Endometrial microvascular endothelial cells (primary cell): ENCODE results near the gene PLA2G6. TPM values are rescaled to one million over a fixed set of nuclear protein-coding genes. Genes with fewer than 3 reads are reported as not detected.

Experiments
- in situ Hi-C: cut with HindIII; loops from 2 replicates; pipeline ENCODE4 v1.10.0; 2017; ENCODE audit warnings: low sequenced_read_pairs, low pct_unique_long_range_greater_than_20kb; ENCODE audit errors: inconsistent ontology term
- total RNA-seq: library from RNA; depleted of rRNA; stranded (reverse); fragments of >200 nt; gene quantifications from one replicate; pipeline ENCODE4 v1.2.3, GENCODE V29; 2015; ENCODE audit errors: inconsistent ontology term

Gene PLA2G6
- total RNA-seq, 1 donor from 2014 or later = 1.6 TPM

GRCh38 chr22:38215156-38216038 is 33.8 kb upstream of the PLA2G6 start:
- in situ Hi-C loops = no loop called here

- in situ Hi-C loops = no loop called here
These were observed 32.8 kb upstream of the PLA2G6 start for GRCh38 chr22:38214302-38215056.

GRCh38 chr22:38213990-38214301 is 32.3 kb upstream of the PLA2G6 start:
- in situ Hi-C loops = no loop called here

DNA sequence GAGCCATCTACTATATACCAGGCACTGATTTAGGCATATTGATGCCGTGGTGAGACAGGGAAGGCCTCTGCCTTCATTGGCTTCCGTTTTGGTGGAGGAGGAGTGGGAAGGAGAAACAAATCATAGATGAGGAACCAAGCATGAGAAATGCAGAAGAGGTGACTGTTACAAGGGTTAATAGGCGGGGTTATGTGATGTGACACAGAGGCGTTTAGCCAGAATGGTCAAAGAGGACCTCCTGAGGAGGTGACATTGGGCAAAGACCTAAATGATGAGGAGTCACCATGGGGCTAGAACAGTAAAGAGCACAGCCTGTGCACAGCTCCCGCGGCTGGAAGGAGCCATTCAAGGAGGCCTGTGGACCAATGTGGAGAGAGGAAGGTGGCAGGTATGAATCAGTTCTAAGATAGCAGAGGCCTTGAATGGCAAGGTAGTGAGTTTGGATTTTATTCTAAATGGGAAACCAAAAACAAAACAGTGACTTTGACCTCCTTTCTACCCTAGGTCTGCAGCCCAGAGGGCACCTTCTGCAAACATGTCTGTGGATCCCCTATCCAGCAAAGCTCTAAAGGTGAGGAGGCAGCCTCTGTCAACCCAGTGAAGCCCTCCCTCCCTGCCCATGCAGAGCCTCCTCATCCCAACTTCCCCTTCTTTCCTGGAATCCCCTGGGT is 31.8 kb upstream of the PLA2G6 start:
- in situ Hi-C loops = no loop called here

GRCh38 chr22:38212442-38212841 is 30.8 kb upstream of the PLA2G6 start:
- in situ Hi-C loops = no loop called here

GRCh38 chr22:38211556-38211955 is 29.9 kb upstream of the PLA2G6 start:
- in situ Hi-C loops = no loop called here

- in situ Hi-C loops = no loop called here
These were observed 26.9 kb upstream of the PLA2G6 start for GRCh38 chr22:38208551-38208968.

- in situ Hi-C loops = no loop called here
These were observed 26.3 kb upstream of the PLA2G6 start for GRCh38 chr22:38207898-38208432.

DNA sequence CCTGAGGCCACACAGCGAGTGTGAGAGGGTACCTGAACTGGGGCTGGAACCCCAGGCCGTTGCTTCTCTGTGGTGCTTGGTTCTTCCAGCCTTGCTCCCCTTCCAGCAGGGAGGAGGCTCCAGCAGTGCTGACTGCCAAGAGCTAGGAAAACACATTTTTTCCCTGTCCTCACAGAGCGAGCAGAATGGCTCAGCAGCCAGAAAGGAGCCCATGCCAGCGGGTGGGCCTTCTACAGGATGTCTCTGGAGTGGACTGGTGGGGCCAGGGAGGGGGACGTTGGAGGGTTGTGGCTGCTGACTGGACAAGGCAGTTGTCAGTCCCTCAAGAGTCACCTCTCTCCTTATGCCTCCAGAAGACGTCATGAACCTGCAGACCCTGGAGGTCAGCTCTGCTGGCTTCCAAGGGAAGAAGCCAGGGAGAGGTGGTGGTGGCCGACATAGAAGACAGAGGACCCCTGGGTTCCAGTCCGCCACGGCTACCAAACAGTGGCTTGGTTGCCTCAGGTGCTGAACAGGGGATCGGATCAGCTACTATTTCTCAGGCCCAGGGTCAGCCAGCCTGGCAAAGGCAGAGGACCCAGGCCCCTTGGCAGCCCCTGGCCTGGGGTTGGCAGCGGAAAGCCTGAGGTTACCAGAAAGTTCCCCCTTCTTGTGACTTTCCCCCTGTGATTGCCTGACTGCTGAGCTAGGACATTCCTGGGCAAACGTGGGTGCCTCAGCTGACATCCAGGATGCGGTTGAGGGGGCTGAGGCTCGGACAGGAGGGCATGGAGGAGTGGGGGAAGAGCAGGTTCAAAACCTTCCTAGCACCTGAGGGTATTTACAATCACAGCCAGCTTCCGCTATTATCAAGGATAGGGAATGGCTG is 23.9 kb upstream of the PLA2G6 start:
- in situ Hi-C loops = no loop called here

GRCh38 chr22:38204784-38205183 is 23.2 kb upstream of the PLA2G6 start:
- in situ Hi-C loops = no loop called here

DNA sequence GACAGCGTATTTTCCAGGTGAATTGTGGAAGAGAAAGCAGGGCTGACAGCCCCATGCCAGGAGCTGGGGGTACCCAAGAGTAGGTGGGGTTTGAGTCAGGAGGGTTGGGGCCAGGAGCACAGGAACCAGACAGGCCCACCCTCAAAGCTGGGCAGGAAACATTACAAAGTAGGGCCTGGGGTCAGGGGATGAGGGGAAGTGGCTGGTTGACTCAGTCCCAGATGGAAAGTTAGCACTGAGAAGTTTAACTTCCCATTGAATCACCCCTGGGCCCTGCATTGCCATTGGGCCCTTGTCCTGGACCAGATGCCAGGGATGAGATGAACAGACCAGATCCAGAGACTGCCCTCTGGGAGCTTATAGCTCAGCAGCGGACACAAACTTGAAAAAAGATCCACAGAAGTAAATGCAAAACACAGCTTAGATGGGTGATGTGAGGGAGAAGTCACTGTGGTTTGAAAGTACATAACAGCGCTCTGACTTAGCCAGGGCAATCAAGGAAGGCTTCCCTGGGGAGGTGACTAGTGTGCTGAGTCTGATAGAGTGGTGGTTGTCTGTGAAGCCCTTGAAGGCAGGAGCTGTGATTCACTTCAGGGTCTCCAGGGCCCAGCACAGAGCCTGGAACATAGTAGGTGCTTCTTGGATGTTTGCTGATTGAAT is 22.4 kb upstream of the PLA2G6 start:
- in situ Hi-C loops = no loop called here

GRCh38 chr22:38203090-38203810 is 21.6 kb upstream of the PLA2G6 start:
- in situ Hi-C loops = no loop called here

DNA sequence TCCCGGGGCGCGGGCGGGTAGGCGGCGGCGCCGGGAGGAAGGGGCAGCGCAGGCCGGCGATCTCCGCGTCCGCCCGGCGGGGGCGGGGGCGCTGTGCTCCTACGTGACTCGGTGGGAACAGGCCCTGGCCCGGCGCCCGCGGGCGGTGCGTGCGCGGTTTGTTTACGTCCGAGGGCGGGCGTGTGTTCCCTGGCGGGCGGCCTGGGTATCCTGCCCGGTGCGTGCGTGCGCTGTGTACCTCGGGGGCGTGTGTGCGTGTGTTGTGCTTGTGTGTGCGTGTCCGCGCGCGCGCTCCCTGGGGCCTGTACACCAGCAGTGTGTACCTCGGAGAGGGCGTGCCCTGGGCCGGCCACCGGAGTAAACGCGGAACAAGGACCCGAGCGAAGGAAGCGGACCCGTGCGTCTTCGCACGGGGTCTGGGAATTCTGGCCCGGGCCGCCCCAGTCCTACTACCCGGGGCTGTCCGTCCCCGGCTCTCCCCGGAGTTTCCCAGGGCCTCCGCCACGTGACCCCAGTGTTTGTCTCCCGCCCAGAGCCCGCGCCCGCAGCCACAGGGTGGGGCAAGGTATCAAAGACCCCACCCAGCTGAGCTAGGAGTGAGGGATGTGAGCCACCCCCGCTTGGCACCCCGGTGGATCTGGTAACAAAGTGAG is 20.9 kb upstream of the PLA2G6 start:
- in situ Hi-C loops = no loop called here

DNA sequence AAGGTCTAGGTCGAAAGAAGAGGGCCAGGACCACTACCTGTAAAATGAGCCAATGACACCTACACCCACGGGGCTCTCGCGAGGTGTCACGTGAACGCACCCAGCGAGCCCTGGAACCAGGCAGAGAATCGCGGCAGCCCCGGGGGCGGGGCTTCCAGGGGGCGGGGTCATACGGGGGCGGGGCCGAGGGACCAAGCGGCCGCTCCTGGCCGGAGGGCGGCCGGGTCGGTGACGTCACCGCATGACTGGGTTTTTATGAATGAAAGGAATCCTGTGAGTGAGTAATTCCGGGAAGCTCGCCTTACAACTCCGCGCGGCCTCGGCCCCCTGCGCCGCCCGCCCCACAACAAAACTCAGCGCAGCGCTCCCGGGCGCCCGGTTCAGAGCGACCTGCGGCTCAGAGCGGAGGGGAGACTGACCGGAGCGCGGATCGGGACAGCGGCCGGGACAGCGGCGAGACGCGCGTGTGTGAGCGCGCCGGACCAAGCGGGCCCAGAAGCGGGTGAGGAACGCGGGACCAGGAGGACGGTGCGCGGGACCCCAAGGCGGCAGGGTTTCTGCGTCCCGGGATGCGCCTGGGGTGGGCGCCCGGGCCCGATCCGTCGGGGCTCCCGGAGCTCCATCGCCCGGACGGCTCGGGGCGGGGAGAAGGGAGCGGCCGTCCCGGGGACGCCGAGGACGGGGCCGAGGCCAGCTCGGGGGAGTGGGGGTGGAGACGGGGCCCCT is 20.2 kb upstream of the PLA2G6 start, which contains the start of gene MAFF:
MAFF (plus strand) TSS at position 284 of the 726 bp plus-strand sequence. CDS start 11,860 bp downstream, outside the sequence.
- in situ Hi-C loops = no loop called here

GRCh38 chr22:38201371-38201710 is 19.7 kb upstream of the PLA2G6 start:
- in situ Hi-C loops = no loop called here

DNA sequence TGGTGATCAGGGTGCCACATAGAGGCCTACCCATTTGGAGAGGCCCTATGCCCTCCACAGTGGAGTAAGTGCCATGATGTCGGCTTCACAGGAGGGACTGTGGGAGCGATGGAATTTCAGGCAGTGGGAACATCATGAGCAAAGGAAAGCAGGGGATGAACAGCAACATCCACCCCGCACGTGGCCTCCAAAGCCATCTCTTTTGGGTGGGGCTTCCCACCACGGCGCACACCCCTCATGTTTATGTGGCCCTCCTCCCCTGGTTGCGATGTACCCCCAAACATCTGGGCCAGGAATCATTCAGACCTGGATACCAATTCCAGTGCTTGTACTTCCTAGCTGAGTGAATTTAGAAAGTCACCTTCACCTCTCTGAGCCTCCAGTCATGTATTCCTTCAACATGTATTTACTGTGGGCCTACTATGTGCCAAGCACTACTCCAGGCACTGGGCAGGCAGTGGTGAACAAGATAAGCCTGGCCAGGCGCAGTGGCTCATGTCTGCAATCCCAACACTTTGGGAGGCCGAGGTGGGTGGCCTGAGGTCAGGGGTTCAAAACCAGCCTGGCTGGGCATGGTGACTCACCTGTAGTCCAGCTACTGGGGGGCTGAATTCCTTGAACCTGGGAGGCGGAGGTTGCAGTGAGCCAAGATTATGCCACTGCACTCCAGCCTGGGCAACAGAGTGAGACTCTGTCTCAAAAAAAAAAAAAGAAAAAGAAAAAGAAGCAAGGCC is 18.4 kb upstream of the PLA2G6 start:
- in situ Hi-C loops = no loop called here
